GM18868 (cell line): ENCODE data around the gene NPTX1.

ENCODE experiments used
- ATAC-seq: cut with Tn5 transposase; IDR thresholded peaks from one replicate; pipeline ENCODE4 v1.9.1; 2021; ENCODE audit warnings: mild to moderate bottlenecking, moderate library complexity; ENCODE audit not compliant: unreplicated experiment

Gene NPTX1

GRCh38 chr17:80461528-80462160 is 14.8 kb downstream of the NPTX1 start:
- no peak for ATAC-seq

GRCh38 chr17:80460429-80460834 is 16.0 kb downstream of the NPTX1 start:
- ATAC-seq, result no peak

GRCh38 chr17:80459234-80459633 is 17.2 kb downstream of the NPTX1 start:
- ATAC-seq, result no peak

GRCh38 chr17:80458016-80458415 is 18.4 kb downstream of the NPTX1 start:
- no peak for ATAC-seq

GRCh38 chr17:80457236-80457856 is 19.1 kb downstream of the NPTX1 start:
- no peak for ATAC-seq

GRCh38 chr17:80456465-80457235 is 19.8 kb downstream of the NPTX1 start:
- ATAC-seq, result no peak

GRCh38 chr17:80455784-80456183 is 20.6 kb downstream of the NPTX1 start:
- no peak for ATAC-seq

- no peak for ATAC-seq
Measured at GRCh38 chr17:80455336-80455710, 21.1 kb downstream of the NPTX1 start.

- ATAC-seq, result peak; percentile 87
Measured at GRCh38 chr17:80454557-80455335, 21.7 kb downstream of the NPTX1 start.

- no peak for ATAC-seq
Measured at GRCh38 chr17:80453998-80454556, 22.3 kb downstream of the NPTX1 start.

- no peak for ATAC-seq
Measured at GRCh38 chr17:80453126-80453997, 23.0 kb downstream of the NPTX1 start.

- ATAC-seq, result no peak
Measured at GRCh38 chr17:80452173-80452915, 24.1 kb downstream of the NPTX1 start.

- no peak for ATAC-seq
Measured at GRCh38 chr17:80451104-80451775, 25.2 kb downstream of the NPTX1 start.

- no peak for ATAC-seq
Measured at GRCh38 chr17:80449930-80450576, 26.4 kb downstream of the NPTX1 start.

- no peak for ATAC-seq
Measured at GRCh38 chr17:80449194-80449929, 27.0 kb downstream of the NPTX1 start.

GRCh38 chr17:80447790-80448189 is 28.6 kb downstream of the NPTX1 start:
- ATAC-seq, result no peak

- no peak for ATAC-seq
Measured at GRCh38 chr17:80446645-80447405, 29.6 kb downstream of the NPTX1 start.
